RKO (cell line): ENCODE measurements around the gene NIN.
"Not testable (repeated sequence)": the region's sequence is repeated elsewhere in the genome, so short reads cannot be mapped to it uniquely, and the experiment has no call there.

Experiments used
- DNase-seq: peaks from one replicate; pipeline ENCODE4 v3.0.0-alpha.2; 2016; ENCODE audit warnings: low spot score

Gene NIN

GRCh38 chr14:50837850-50838470 lies 7.0 kb upstream of the NIN start:
- DNase-seq: no peak

DNA sequence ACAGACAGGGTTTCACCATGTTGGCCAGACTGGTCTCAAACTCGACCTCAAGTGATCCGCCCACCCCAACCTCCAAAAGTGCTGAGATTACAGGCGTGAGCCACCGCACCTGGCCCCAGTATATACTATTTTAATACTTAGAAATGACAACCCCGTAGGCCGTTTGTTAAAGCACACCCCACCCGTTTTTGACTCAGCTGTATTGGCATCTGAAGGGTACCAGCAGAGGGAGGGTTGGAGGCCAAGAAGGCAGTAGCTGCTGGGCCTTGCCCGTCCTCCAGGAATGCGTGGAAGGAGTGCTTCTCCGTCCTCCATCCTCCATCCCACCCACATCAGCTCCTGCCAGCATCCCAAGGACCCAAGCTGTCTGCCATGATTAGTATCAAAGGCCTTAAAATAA lies 6.3 kb upstream of the NIN start:
- no peak for DNase-seq

- peak; percentile 43 for DNase-seq
Measured at GRCh38 chr14:50836515-50836914, 5.6 kb upstream of the NIN start.

DNA sequence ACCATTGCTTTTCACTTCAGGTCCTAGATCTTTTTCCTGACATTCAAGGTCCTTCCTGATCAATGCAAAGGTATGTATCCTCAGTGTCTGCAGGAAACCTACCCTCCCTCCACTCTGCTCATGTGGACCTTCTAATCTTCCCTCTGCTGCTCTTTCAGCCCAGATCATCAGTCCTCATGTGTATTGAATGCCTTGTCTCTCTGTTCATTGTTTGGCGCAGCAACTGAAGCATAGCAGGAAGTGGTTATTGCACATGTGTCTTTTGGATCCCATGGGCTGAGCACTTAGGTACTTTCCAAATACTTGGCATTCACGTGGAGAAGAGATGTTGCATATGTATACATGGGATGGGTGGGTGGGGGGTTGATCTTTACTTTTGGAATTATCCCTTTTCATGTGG lies 4.3 kb upstream of the NIN start:
- DNase-seq: no peak

DNA sequence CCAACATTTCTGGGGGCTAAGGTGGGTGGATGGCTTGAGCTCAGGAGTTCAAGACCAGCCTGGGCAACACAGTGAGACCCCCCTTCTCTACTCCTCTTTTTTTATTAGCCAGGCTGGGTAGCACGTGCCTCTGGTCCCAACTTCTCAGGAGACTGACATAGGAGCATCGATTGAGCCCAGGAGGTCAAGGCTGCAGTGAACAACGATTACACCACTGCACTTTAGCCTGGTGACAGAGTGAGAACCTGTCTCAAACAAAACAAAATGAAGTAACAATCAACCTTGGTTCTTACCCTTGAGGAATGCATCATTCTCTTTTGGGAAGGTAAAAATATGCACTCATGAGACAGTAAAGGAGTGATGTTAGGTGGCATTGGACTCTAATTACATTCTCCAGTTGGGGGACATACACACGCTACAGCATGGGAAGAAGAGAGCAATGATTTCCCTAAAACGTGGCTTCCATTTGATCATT lies 3.9 kb upstream of the NIN start:
- DNase-seq: no peak

- no peak for DNase-seq
Measured at GRCh38 chr14:50832935-50833630, 2.1 kb upstream of the NIN start.

GRCh38 chr14:50831726-50832168 lies 785 bp upstream of the NIN start:
- no peak for DNase-seq

DNA sequence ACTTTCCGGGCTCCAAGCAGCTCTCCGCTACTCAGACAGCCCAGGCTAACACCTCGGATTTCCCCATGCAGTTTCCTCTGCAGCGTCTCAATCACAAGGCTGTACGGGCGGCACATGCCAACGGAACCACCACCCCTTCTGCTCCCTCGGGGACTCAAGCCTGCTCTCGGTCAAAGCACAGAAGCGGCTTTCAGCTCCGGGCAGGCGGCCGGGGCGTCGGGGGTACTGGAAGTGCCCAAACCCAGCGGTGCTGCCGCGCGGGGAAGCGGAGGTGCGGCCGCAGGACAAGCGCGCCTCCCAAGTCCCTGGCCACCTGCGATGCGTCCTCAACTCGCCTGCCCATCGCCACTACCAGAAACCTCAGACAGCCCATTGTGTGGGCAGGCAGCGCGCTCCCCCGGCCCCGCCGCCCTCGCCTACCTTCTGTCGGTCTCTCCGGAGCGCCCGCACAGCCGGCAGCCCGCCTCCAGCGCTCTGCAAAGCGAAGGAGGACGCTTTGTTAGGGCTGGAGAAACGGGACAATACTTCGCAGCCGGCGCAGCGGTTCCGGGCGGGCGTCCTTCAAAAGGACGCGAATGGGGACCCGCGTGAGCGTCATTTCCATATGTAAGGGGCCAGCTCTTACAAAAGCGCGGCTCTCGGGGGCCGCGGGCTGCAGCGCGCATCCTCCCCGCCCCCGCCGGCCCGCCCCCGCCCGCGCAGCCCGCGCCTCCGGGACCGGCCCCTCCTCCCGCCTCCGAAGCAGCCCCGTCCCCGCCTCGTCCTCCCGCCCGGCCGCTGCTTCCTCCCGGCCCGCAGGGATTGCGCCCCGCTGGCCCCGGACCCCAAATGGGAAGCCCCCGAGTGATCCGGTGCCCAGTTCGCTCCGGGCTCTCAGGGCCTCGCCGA lies 674 bp downstream of the NIN start:
- peak; percentile 46 for DNase-seq

DNA sequence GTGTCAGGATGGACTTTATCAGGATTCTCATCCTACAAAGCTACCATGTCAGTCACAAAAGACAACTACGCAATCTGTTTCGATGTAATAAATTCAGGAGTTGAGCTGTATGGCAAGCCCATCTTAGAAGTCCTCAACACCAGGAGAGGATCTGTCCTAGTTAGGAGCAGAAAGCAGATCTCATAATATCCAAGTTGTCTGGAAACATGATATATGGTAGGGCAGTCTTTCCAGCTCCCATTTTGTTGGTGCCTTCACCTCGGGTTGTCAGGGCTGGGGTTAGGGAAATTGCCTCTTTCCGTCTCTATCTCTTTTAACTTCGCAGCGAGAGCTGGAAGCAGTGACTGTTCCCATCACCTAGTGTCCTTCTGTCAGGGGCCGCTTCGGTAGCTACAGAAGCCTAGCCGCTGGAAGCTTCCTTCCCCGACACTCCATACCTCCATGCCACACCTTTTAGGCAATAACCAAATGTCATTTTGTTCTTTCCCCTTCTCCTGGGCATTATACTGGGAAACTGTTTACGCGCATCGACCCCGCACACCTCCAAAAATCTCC lies 1.4 kb downstream of the NIN start:
- no peak for DNase-seq

DNA sequence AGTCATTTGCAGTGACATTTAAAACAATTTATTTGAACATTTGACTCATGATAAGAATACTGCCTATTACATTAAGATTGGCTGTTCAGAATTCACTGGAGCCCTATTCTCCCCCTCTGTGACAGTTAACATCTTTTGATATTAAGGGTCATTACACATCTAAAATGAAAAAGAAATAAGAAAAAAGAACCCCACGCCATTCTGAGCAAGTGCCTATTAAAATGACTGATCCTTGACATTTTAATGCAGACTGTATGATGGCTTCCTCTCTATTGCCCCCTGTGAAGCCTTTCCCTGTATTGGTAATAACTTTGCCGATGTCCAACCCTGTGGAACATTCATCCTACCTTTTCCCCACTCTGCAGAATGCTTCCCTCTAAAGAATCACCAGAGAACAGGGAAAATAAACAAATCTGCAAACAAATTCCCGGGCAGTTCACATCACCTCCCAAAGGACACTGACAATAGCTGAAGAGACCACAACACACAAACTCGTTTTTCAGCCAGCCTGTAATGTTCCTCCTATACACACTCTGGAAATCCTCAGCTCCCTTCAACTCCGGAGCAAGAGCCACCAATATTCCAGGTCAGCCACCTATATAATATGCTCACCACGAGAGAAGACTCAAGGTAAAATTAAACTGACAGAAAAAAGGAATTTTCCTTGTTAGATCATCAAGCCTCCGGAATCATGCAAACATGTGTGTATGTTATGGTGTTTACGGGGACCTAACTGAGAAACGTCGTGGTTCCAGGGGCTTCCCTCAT lies 2.1 kb downstream of the NIN start:
- DNase-seq: no peak

DNA sequence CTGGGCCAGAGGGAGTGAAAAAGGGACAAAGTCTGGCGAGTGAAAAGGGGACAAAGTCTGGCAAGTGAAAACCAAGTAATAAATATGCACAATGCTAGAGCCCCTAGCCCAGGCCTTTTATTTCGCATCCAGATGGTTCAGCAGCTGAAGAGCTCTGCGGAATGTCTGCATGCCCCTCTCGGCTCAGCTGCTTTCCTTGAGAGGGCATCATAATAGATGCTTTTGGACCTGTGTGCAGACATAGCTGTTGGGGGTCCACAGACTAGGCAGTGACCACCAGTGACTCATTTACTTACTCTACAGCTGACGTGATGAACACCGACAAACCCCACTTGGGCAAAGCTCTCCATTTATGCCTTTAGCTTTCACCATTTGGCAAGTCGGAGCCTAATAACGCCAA lies 4.3 kb downstream of the NIN start:
- no peak for DNase-seq

DNA sequence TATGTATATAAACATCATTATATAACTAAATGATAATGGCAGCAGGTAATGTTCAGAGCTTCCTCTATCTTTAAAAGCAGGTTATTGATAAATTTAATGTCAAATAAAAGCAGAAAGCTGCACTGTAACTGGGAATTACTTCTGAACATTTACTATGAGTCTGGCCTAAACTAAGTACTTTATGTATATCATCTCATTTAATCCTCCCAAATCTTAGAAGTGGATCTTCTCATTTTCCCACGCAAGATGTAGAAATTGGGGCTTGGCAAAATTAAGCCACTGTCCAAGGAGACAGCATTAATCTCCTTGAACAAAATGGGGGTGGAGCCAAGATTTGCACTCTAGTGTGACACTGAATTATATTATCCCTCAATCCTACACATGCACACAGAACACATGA lies 5.7 kb downstream of the NIN start:
- DNase-seq: no peak

GRCh38 chr14:50823762-50824636 lies 7.0 kb downstream of the NIN start:
- DNase-seq: no peak

- no peak for DNase-seq
Measured at GRCh38 chr14:50823051-50823761, 7.8 kb downstream of the NIN start.

- DNase-seq: no peak
Measured at GRCh38 chr14:50822501-50823042, 8.4 kb downstream of the NIN start.

- DNase-seq: no peak
Measured at GRCh38 chr14:50821510-50822464, 9.2 kb downstream of the NIN start.

DNA sequence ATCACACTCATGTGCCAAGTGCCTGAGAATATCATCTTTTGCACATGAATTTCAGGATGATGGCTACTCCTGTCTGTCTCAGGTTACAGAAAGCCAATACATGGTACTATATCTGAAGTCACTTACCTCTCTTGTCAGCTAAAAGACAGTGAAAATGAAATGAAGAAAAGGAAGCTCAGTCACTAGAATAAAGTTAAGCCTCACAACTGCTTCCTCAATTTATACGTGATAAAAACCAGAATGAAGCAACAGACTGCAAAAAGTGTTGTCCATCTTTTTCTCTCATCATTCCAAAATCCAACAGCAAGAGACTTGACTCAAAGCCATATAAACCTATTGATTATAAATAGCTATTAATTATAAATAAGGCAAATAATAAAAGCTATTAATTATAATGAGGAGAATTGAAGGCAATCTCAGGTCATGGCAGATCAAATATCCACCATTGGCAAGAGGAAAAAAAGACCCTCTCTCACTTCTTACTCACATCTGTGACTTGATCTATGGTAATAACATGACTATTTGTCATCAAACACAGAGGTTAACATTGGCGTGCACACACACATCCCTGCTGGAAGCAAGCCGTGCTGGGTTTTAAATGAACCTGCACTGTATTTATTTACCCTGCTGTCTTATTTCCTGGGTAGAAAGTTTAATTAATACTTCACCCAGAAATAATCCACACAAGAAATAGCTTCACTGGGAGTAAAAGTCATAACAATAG lies 10.0 kb downstream of the NIN start:
- no peak for DNase-seq

DNA sequence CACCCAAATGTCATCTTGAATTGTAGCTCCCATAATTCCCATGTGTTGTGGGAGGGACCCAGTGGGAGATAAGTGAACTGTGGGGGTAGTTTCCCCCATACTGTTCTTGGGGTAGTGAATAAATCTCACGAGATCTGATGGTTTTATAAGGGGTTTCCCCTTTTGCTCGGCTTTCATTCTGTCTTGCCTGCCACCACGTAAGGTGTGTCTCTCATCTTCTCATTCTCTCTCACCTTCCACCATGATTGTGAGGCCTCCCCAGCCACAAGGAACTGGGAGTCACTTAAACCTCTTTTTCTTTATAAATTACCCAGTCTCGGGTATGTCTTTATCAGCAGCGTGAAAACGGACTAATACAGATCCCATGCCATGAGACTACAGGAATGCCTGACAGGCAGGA lies 11.7 kb downstream of the NIN start:
- DNase-seq: not testable (repeated sequence)
